BJ (cell line): ENCODE results near the gene DOCK4. TPM values are rescaled to one million over a fixed set of nuclear protein-coding genes. Genes with fewer than 3 reads are reported as not detected.

Source experiments
- CTCF ChIA-PET: fragments of 350-600 bp; formaldehyde crosslinking; extraction: SDS; loops from one replicate; lab custom pipeline; 2021; ENCODE audit warnings: antibody characterized with exemption, inconsistent platforms; lab: Yijun Ruan, JAX
- POLR2A ChIA-PET: fragments of 300-600 bp; sonication (Branson Sonifier 250); formaldehyde crosslinking; extraction: SDS; loops from one replicate; lab custom pipeline; 2021; ENCODE audit warnings: antibody characterized with exemption; lab: Charles Lee
- DNase-seq: peaks from one replicate; pipeline ENCODE4 v3.0.0-alpha.2; 2011; ENCODE audit warnings: low read depth
- H3K27me3 ChIP-seq: 2 replicates; pipeline ENCODE4 v1.6.0; 2011; ENCODE audit warnings: low read length; ENCODE audit not compliant: control insufficient read depth, insufficient read depth
- H3K36me3 ChIP-seq: 2 replicates; pipeline ENCODE4 v1.5.1; 2011; ENCODE audit warnings: low read length; ENCODE audit not compliant: control insufficient read depth, insufficient read depth
- H3K4me3 ChIP-seq: 2 replicates; pipeline ENCODE4 v1.5.1; 2011; ENCODE audit warnings: low read depth, mild to moderate bottlenecking, control low read depth, low read length
- CTCF ChIP-seq: IDR thresholded peaks from 2 replicates; pipeline ENCODE4 v1.5.1; 2011; ENCODE audit warnings: low read depth, mild to moderate bottlenecking, control low read depth, inconsistent platforms, low read length, moderate library complexity; ENCODE audit not compliant: insufficient read depth
- polyA plus RNA-seq: library from polyadenylated mRNA; depleted of rRNA; stranded (reverse); fragments of >200 nt; gene quantifications from 2 replicates; pipeline ENCODE4 v1.2.3, GENCODE V29; 2011

The DOCK4 gene
- polyA plus RNA-seq, 1 experiment: 0.15 TPM

- ChIA-PET CTCF (interaction anchor here (0.6 kb wide), 2 partner anchors 213 to 1548 kb away, joined by 3 read pairs; no protein-coding TSS in a partner anchor), POLR2A (no interaction called here)
- Histone ChIP-seq H3K4me3 (no peak overlapping the region), H3K36me3 (no peaks in the 10 kb centered on the region), H3K27me3 (no peaks in the 10 kb centered on the region)
- no peak for DNase-seq
- no peak for TF ChIP-seq CTCF
Measured at GRCh38 chr7:111953611-111954010, 252.6 kb downstream of the DOCK4 start.

GRCh38 chr7:111952783-111953182, 253.4 kb downstream of the DOCK4 start:
- no peak for DNase-seq
- ChIA-PET CTCF (interaction anchor here (0.6 kb wide), 1 partner anchor 1547 kb away, joined by 3 read pairs; no protein-coding TSS in a partner anchor), POLR2A (no interaction called here)
- H3K4me3 ChIP-seq: no peak overlapping the region
- TF ChIP-seq CTCF: no peak
- no peaks in the 10 kb centered on the region for H3K27me3 ChIP-seq
- H3K36me3 ChIP-seq: no peaks in the 10 kb centered on the region

DNA sequence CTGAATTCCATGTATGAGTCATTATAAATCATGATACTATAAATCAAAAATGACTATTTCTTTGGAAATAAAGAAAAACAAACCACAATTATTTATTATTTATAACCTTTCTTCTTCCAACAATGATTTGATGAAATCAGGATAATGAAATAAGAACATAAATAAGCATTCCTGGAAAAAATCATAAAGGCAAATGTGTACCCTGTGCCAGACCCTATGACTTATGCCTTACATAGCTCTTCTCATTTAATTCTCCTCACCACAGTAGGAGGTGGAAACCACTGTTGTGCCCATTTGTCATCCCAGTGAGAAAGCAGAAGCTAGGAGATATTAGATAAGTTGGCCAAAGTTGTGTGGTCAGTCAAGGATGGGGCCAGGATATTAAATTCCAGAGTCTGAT, 255.1 kb downstream of the DOCK4 start:
- no peak for TF ChIP-seq CTCF
- POLR2A ChIA-PET: no interaction called here

DNA sequence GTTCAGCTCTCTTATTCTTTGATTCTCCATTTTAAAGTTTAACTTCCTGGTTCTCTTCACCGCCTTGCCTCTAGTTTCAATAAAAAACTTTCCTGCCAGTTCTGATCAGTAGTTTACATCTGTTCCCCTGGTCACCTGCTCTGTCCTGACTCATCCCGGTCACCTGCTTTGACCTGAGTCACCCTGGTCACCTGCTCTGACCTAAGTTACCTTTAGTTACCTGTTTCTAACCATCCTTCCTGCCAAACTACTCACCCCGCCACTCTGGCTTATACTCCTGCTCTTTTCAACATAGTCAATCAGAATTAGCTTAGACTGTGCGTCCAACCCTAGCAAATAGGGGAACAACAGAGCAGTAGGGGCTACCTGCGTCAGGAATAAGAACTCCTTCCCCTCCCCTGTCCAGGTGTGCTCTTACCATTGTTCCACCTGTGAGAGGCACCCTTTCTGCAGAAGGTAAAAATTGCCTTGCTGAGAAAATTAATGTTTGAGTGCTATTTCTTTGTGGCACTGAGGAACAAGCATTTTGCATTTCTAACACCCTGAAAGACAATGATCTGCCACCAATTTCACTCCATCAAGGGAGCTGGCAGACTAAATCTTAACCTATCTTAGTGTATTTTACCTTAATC, 263.6 kb downstream of the DOCK4 start:
- POLR2A ChIA-PET: no interaction called here
- DNase-seq: no peak
- Histone ChIP-seq H3K36me3 (no peaks in the 10 kb centered on the region), H3K4me3 (no peak overlapping the region), H3K27me3 (no peaks in the 10 kb centered on the region)
- CTCF ChIA-PET: no interaction called here
- no peak for TF ChIP-seq CTCF

More for the DNA sequence above, 255.1 kb downstream of the DOCK4 start:
- Histone ChIP-seq H3K4me3 (no peak overlapping the region), H3K36me3 (no peaks in the 10 kb centered on the region), H3K27me3 (no peaks in the 10 kb centered on the region)
- CTCF ChIA-PET: interaction anchor here (1.0 kb wide), 1 partner anchor 10 kb away, joined by 3 read pairs; no protein-coding TSS in a partner anchor
- no peak for DNase-seq

- Histone ChIP-seq H3K36me3 (no peaks in the 10 kb centered on the region), H3K4me3 (no peak overlapping the region), H3K27me3 (no peaks in the 10 kb centered on the region)
- ChIA-PET POLR2A (no interaction called here), CTCF (no interaction called here)
- DNase-seq: no peak
- TF ChIP-seq CTCF: no peak
Measured at GRCh38 chr7:111937163-111937562, 269.0 kb downstream of the DOCK4 start.
